Stimulated activated CD4-positive, alpha-beta T cell treated with anti-CD3 and anti-CD28 coated beads, TNF-alpha, amount 100 ng/mL, for 24 hours (primary cell): Measurements from ENCODE around the gene MOB3C.

Experiments used
- DNase-seq, 3 experiments: peaks; one replicate each; pipeline ENCODE4 v3.0.0-alpha.2; 2020; ENCODE audit warnings: low read depth in 3 of 3

The MOB3C gene

DNA sequence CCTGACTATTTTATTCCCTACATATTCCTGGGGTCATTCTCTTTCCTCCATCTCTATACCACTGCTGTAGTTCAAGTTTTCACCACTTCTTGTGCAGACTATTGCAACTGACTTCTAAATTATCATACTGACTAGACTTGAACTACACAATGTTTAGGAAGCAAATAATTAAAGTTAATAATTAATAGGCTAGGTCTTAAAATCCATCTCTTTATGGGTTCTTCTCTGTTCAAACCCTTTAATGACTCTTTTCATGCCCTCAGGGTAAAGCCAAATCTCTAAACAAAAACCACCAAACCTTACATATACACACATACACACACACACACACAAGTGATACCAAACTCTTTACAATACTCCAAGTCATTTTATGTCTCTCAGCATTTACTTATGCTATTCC, 22.3 kb upstream of the MOB3C start:
- DNase-seq = no peak

DNA sequence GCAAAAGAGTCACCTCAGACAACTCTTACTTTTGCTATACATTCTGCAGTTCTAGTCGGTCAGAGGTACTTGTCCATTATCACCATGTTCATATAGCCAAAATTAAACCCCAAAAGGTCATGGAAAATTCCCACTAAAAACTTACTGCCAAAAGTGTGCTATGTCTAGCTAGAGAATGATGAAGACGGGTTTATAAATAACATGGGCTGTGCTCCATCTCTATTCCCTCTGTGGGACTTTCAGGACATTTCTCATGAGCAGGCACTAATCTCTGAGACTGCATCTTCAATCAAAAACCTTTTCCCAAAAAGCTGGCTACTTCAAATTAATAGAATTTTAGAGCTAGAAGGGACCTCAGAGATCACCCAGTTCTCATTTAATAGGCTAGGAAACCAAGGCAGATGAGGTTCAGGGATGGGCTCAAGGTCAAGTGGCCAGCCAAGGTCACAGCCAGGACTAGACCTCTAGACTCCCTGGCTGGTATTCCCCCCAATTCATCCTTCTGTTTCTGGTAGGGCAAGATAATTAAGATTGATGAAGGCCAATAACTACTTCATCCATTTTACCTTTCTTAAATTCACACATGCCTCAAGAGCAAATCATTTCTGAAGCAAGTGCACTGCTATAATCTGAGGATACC, 21.0 kb upstream of the MOB3C start:
- DNase-seq = no peak

DNA sequence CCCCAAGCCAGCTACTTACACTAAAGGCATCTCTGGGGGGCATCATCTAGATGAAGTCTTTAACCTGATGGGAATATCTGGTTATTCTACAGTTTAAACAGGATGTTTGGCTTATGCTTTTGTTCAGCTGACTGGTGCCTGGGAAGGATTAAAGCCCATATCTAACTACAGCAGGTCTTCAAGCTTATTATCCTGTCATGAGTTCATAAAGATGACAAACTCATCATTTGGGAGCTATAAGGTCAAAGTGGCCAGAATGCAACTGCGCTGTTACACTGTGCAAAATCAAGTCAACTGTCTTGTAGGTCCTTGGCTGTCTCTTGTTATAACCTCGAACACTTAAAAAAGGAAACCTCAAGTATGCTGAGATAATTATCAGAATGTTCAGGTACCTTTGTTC, 18.6 kb upstream of the MOB3C start:
- no peak for DNase-seq

DNA sequence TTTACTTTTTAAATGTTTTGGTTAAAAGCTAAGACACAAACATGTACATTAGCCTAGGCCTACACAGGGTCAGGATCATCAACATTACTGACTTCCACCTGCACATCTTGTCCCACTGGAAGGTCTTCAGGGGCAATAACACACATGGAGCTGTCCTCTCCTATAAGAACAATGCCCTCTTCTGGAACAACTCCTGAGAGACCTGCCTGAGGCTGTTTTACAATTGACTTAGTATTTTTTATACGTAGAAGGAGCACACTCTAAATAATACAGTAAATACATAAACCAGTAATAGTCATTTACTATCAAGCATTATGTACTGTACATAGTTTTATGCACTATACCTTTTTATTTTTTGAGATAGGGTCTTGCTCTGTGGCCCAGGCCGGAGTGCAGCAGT, 14.1 kb upstream of the MOB3C start:
- no peak for DNase-seq

DNA sequence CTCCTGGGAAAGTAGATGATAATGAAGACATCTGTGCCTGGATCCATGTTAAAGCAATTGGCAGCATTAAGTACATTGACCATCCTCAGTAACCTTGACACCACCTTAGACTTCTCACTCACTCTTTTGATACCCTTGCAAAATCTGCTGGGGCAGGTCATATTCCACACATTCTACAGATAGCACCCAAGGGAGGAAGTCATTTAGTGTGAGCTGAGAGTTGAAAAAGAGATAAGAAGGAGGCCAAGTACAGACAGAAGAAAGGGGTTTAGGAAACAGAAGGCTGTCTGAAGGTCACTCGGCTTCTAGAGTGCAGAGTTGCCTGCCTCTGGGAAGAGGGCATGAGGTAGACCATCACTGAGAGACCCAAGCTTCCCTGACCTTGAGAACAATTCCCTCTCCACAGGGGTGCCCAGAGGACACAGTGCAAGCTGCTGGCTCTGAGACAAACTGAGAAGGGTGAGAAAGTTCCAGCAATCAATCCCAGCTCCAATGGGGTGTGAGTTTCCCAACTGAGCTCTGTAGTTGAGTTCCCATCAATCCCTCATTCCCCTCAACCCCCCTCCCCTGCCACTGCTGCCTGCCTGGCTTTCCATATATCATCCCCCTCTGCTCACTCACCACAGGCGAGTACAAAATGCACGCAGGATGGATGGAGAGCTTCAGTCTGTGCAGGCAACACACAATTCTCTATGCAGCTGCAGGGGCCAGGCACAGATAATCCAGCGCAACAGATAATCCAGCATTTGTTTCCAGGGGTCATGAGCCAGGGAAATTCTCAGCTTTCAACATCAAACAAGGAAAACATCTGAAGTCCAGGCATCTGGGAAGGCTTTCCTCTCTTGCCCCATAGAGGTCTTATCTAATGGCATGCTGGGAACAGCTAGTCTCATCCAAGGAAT, 7.4 kb upstream of the MOB3C start:
- DNase-seq = no peak

DNA sequence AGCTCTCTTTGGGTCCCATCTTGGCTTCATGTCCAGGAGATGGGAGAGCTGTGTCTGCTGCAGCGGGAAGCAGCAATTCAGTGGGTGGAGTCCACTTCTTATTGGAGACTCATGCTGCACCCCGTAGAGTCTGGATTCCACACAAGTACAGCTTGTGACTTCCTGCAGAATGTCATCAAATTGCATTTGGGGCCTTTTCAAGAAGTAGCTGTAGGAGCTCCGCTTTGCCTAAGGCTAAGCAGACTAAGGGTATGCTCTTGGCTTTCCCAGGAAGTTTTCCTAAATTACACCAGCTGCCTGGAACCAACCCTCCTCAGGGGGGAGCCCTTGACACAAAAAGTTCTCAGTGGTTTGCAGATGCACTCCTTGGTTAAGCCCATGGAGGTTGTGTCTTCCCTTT, 5.7 kb upstream of the MOB3C start:
- DNase-seq = no peak

DNA sequence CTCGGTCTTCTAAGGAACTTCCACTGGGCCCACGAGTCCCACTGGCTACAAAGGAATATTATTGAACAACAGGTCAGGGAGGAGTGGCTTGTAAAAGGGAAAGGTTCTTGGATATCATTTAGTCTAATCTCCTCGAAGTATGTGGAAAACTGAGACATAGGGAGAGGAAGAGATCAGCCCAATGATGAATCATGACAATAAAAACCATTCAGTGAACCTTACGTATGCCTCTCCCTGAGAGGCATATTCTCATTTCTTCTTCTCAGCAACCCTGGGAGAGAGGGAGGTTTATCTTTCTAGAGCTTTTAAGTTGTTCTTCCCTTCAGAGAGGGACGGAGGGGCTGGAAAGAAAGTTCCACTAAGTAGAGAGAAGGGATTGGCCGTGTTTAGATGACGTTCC, 5.3 kb upstream of the MOB3C start:
- DNase-seq = no peak

DNA sequence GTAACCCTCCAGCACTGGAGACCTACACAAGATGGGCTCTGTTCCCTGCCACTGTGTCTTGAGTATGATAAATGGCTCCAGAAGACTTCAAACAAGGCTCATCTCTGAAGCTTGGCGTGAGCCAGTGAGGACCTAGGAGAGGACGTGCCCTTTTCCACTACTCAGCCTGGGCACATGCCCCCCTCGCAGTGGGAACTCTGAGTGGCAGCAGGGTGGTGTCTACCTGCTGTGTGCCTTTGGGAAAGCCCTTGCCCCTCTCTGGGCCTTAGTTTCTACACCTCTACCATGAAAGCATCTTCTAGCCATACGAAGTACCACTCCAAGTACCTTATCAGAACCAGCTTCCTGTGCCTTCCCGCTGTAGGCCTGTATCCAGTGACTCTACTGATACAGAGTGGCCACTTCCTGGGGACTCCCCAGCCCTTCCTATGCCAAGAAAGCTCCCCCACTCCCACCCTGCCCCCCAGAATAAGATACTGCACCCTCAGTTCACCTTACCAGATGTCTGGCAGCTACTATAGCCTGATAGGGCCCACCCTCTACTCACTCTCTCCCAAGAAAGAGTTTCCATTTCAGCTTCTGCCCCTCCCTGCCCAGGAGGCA, 3.1 kb upstream of the MOB3C start:
- no peak for DNase-seq

DNA sequence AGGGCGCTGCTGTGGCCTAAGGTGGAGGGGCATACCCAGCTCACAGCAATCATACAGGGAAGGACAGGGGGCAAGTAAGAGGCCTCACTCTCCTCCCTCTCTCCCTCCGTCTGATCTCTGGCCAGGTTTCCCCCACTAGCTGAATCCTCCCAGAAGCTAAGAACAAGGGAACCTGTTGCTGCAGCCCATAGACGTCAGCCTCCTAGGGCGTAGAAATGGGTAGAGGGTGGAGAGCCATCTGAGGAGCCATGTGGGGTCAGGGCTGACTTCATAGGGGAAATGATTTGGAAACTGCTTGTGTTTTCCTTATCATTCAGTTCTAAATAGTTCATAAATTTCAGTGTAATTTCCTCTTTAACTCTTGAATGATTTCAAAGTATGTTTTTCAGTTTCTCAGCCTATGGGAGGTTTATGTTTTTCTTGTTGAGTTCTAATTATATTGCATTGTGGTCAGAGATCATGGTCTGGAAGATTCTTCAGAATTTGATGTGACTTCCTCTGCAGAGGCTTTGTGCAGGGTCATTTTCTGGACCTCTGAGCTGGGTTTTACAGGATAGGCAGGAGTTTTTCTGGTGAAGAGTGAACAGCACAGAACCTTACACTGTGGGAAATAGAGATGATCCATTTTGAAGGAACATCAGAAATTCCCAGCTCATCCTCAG, 2.3 kb upstream of the MOB3C start:
- no peak for DNase-seq

DNA sequence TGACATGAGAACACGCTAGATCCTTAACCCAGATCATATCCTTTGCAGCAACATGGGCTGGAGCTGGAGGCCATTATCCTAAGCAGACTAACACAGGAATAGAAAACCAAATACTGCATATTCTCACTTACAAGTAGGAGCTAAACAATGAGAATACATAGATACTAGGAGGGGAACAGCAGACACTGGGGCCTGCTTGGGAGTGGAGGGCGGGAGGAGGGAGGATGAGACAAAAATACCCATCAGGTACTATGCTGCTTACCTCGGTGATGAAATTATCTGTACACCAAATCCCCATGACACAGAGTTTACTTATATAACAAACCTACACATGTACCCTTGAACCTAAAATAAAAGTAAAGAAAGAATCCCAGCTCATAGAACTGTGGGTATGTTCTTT, 1.2 kb upstream of the MOB3C start:
- no peak for DNase-seq

DNA sequence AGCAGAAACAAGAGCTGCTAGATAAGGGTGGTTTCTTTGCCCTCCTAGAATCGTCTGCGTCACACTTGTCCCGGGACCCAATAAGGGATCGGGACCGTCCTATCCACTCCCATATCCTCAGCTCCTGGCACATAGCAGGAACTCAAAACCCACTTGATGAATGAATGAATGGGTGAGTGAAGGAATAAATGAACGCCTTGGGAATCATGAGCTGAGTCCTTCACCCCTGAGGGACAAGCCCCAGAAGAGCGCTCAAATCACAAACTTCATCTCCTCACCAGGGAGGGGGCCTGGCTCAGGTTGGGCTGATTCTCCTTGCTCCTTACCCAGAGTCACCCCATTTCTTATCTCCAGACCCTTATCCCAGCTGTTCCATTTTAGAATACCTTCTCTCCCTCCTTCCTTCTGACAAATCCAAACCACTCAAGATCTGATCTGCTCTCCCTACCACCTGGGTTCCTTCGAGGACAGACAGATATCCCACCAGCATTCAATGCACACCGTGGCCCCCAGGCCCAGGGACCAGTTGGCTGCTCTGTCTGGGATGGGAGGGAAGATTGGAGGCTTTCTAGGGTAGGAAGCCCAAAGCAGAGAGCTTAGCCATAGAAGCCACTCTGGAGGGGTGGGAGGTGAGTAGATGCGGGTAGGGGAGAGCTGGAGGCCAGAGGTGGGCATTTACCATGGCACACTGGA, 643 bp upstream of the MOB3C start:
- DNase-seq = no peak

DNA sequence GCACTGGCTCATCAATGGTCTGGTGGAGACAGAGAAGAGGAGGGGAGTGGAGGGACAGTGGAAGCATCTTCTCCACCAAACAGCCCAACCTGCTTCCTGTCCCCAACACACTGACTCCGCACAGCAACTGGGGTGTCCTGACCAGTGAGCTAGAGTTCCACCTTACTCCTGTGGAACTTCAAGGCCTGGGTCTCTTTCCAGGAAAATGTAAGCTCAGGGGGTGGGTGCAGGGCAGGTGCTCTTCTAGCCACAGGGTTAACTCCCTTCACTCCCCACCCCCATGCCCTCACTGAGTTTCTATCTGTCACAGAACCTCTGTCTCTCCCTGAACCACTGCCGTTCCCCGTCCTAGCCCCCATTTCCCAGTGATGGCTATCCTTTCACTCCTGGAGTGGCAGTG, 876 bp downstream of the MOB3C start:
- DNase-seq = no peak

DNA sequence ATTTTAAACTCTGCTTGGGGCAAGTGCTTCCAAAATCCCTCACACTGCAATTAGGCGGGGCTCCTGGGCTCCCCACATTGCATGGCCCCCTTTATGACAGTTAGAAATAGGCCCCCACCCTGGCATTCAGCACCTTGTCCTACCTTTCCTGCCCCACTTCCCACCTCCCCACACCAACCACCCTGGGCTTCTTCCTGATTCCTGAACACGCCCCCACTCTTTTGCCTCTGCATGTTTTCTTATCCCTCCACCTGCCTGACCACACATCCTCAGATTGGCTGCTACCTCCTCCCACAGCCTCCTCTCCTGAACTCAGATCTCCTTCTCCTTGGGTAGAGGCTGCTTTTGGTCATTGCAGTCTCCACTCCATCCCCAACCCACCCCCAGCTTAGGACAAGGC, 1.5 kb downstream of the MOB3C start:
- no peak for DNase-seq

DNA sequence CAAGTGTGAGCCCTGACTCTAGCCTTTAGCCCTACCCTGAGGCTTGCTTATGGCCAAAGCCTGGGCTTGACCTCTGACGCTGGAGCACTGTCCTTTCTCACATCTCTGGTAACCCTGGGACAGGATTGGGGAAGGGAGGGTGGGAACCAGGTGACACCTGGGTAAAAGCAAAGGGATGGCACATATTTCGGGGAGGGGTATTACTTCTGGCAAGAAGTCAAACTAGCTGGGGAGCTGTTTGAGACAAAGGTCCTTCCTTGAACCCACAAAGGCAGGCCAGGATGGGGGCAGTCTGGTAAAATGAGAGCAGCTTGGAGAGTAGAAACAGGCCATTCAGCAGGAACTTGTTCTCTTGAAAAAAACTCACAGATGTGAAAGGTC, 2.0 kb downstream of the MOB3C start:
- DNase-seq = no peak

DNA sequence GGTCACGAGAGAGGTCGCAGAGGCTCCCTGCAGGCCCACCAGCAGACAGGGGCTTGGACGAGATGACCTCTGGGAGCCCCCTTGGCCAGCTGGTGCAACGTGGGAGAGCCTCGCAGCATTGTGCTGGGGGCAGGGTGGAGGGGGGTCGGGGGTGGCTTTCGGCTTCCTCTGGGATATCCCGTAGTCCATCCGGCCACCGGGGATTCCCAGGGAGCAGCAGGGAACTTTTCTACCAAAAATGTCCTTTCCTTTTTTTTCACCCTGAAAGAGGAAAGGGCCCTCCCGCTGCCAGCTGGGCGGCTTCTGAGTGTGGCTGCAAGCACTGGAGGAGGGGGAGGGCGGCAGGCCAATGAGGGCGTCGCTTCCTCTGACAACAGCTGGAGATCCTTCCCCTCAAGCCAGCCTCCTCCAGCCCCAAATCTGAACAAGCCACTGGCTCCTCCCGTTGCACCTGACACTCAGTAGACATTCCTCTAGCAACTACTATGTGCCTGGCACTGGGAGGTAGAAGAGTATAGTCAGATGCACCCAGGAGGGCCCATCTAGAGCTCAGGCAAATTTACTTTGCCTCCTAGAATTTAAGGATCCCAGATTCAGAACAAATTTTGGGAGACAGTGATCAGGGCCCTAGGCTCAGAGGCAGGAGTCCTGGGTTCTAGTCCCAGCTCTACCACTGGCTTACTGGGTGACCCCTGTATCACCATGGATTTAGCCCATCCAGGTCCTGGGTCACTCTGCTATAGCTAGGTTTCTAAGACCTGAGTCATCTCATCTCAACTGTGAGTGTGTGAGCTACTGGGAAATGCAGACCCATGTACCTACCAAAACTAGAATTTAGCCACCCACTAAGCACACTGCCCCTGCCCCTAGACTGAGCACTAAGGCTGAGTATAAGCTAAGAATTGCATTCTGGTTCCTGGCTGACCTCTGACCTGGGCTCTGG, 2.7 kb downstream of the MOB3C start:
- no peak for DNase-seq

DNA sequence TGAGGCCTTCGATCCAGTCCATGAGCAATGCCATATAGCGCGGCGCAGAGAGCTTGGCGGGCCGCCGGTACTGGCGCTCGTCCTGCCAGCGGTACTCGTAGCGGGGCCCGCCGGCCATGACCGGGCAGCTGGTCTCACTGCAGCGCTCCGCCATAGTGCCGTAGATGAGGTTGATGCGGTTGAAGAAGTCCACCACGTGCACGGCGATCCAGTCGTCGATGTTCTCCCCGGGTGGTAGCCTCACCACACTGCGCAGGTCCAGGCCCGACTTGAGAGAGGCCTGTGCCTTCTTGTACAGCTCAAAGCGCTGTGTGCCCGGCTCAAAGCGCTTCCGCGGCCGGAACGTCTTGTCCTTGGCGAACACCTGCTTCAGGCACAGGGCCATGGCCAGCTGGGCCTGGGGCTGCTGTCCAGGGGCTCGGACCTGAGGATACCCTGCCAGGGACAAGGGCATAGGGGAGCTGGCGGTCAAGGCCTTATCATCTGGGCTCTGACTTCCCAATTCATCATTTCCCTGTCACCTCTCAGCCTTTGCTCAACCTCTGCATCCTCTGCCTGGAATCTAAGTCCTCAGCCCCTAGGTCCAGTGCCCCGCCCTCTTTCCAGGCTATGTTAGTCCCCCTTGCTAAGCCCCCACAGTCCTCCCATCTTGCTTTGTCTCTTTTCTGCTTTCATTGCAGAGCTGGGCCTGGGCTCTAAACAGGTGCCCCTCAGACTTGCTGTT, 3.5 kb downstream of the MOB3C start:
- no peak for DNase-seq

DNA sequence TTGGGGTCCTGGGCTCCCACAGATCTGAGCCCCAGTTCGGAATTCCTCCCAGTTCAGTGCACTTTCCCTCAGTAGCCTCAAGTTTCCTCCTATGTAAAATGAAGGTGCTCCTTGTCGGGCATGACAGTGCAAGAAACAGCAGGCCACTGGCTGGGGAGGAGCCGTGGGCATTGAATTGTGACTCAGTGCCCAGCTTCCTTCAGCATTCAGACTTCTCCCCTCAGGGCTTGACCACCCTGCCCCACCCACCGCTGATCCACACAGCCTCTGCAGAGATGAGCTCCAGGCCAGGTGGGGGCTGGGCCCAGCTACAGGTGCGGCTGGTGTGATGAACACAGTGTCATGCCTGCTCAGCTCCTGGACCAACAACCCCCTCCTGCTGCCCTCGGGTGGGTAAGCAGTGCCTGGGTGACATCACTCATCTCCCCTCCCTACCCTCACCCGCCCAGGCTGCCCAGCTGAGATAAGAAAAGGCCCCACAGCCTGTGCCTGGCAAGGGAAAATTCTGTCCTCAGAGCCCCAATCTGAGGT, 4.9 kb downstream of the MOB3C start:
- DNase-seq = no peak

DNA sequence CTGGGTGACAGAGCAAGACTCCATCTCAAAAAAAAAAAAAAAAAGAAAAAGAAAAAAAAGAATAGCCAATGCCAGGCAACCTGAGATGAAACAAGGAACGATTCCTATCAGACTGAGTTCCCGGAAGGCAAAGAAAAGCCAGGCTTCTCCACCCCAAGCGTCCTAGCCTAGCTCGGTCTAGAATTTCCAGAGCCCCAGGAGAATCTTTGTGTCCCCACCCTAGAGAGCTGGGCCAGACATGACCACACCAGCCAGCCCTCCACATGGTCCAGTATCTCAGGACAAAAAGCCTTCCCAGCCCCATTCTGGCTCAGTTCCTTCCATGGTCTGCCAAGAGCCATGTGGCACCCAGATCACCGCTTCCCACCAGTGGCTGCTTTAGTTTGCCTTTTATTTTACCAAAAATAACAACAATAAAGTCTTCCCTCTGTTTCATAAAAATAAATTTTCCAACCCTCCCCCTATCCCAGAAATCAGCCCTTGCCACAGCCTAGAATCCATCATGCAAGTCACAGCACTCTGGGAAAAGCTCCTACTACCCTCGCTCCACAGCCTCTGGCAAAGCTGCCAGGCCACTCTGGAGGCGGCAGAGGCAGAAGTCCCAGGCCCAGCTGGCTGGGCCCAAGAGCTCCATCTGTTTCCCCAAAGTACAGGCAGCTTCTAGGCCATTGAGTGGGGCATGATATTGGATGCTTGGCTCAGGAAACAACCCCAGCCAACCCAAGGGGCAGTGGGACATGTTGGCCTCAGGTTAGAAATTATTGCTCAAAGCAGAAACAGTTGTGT, 9.1 kb downstream of the MOB3C start:
- DNase-seq = no peak
